GM23338 (cell line): Measurements from ENCODE around the gene ZNF74. TPM values are rescaled to one million over a fixed set of nuclear protein-coding genes. Genes with fewer than 3 reads are reported as not detected.

Experiments
- ATAC-seq: fragments of 200-7000 bp; cut with Tn5 transposase; 3 replicates; pipeline ENCODE4 v1.9.1; 2020
- DNase-seq: peaks from one replicate; pipeline ENCODE4 v3.0.0-alpha.2; 2015; ENCODE audit warnings: low spot score
- H2AFZ ChIP-seq: fragments of 200-600 bp; sonication (generic); 2 replicates; pipeline ENCODE4 v1.8.0; 2016; ENCODE audit warnings: antibody characterized with exemption, mild to moderate bottlenecking, moderate library complexity
- H3F3A ChIP-seq: fragments of 200-600 bp; sonication (generic); replicated peaks from 2 replicates; pipeline ENCODE4 v1.8.0; 2017; ENCODE audit warnings: antibody characterized with exemption, mixed run types, low read depth
- H3K27ac ChIP-seq: fragments of 200-600 bp; sonication (generic); 2 replicates; pipeline ENCODE4 v1.6.1; 2016; ENCODE audit warnings: low read depth
- H3K27me3 ChIP-seq: fragments of 200-600 bp; sonication (generic); 2 replicates; pipeline ENCODE4 v1.8.0; 2016; ENCODE audit warnings: mild to moderate bottlenecking, mixed run types, moderate library complexity; ENCODE audit not compliant: insufficient read depth
- H3K36me3 ChIP-seq: fragments of 200-600 bp; sonication (generic); 2 replicates; pipeline ENCODE4 v1.8.0; 2016; ENCODE audit warnings: mild to moderate bottlenecking; ENCODE audit not compliant: insufficient read depth
- H3K4me1 ChIP-seq: fragments of 200-600 bp; sonication (generic); 2 replicates; pipeline ENCODE4 v1.8.0; 2016; ENCODE audit warnings: mild to moderate bottlenecking, moderate library complexity; ENCODE audit not compliant: insufficient read depth
- H3K4me2 ChIP-seq: fragments of 200-600 bp; sonication (generic); 2 replicates; pipeline ENCODE4 v1.7.1; 2017; ENCODE audit warnings: mixed run types
- H3K4me3 ChIP-seq: fragments of 200-600 bp; sonication (generic); 2 replicates; pipeline ENCODE4 v1.6.1; 2016; ENCODE audit warnings: mixed run types
- H3K79me2 ChIP-seq: fragments of 200-600 bp; sonication (generic); replicated peaks from 2 replicates; pipeline ENCODE4 v1.8.0; 2017; ENCODE audit warnings: mild to moderate bottlenecking; ENCODE audit not compliant: insufficient read depth
- H3K9me2 ChIP-seq: fragments of 200-600 bp; sonication (generic); 2 replicates; pipeline ENCODE4 v1.8.0; 2017; ENCODE audit not compliant: insufficient read depth
- H4K20me1 ChIP-seq: fragments of 200-600 bp; sonication (generic); replicated peaks from 2 replicates; pipeline ENCODE4 v1.8.0; 2017; ENCODE audit warnings: mild to moderate bottlenecking; ENCODE audit not compliant: insufficient read depth
- H3K27ac Mint-ChIP-seq: 2 replicates; pipeline ENCODE4 v1.8.0; 2020; ENCODE audit warnings: inconsistent platforms, mild to moderate bottlenecking, moderate library complexity, mixed read lengths
- H3K27me3 Mint-ChIP-seq: 3 replicates; pipeline ENCODE4 v1.8.0; 2022; ENCODE audit warnings: low read depth, mild to moderate bottlenecking, moderate library complexity, mixed read lengths, inconsistent platforms; ENCODE audit not compliant: insufficient read depth, poor library complexity
- H3K36me3 Mint-ChIP-seq: 3 replicates; pipeline ENCODE4 v1.8.0; 2021; ENCODE audit warnings: low read depth, mild to moderate bottlenecking, inconsistent platforms, moderate library complexity, mixed read lengths
- H3K4me1 Mint-ChIP-seq: 3 replicates; pipeline ENCODE4 v1.8.0; 2020; ENCODE audit warnings: mild to moderate bottlenecking, inconsistent platforms, mixed read lengths
- H3K4me3 Mint-ChIP-seq: 3 replicates; pipeline ENCODE4 v1.8.0; 2021; ENCODE audit warnings: moderate library complexity, mild to moderate bottlenecking, inconsistent platforms, mixed read lengths
- H3K9me3 Mint-ChIP-seq: 3 replicates; pipeline ENCODE4 v1.8.0; 2020; ENCODE audit warnings: moderate library complexity, mild to moderate bottlenecking, inconsistent platforms, mixed read lengths
- CREB1 ChIP-seq: fragments of 250-450 bp; sonication (Bioruptor Pico); IDR thresholded peaks from 2 replicates; pipeline ENCODE4 v1.5.0; 2020; ENCODE audit warnings: low read depth, mild to moderate bottlenecking, moderate library complexity
- CTCF ChIP-seq, 2 experiments: fragments of 200-600 bp in 1 of 2; sonication (generic) in 1 of 2; conservative IDR thresholded peaks; 2 replicates each; pipeline versions ENCODE4 v1.5.1 to v1.6.1; 2016 to 2017; ENCODE audit warnings: antibody characterized with exemption in 2 of 2, low read depth in 2 of 2, mild to moderate bottlenecking in 2 of 2, moderate library complexity in 1 of 2
- ETS1 ChIP-seq: IDR thresholded peaks from 2 replicates; pipeline ENCODE4 v1.6.1; 2016; ENCODE audit warnings: antibody characterized with exemption
- EZH2 ChIP-seq: fragments of 200-600 bp; sonication (generic); IDR thresholded peaks from one replicate; pipeline ENCODE4 v1.8.0; 2017; ENCODE audit warnings: antibody characterized with exemption, mild to moderate bottlenecking, low read depth; ENCODE audit not compliant: unreplicated experiment
- EZH2phosphoT487 ChIP-seq: fragments of 200-600 bp; sonication (generic); IDR thresholded peaks from one replicate; pipeline ENCODE4 v1.8.1; 2018; ENCODE audit warnings: antibody characterized with exemption; ENCODE audit not compliant: unreplicated experiment
- JUNB ChIP-seq: IDR thresholded peaks from one replicate; pipeline ENCODE4 v1.6.1; 2016; ENCODE audit warnings: antibody characterized with exemption; ENCODE audit not compliant: unreplicated experiment
- NANOG ChIP-seq: IDR thresholded peaks from 2 replicates; pipeline ENCODE4 v1.6.1; 2016; ENCODE audit warnings: antibody characterized with exemption, borderline replicate concordance
- POLR2AphosphoS5 ChIP-seq: IDR thresholded peaks from 2 replicates; pipeline ENCODE4 v1.6.1; 2016; ENCODE audit warnings: antibody characterized with exemption, low read depth
- STAT1 ChIP-seq: IDR thresholded peaks from one replicate; pipeline ENCODE4 v1.6.1; 2016; ENCODE audit warnings: antibody characterized with exemption; ENCODE audit not compliant: unreplicated experiment
- ZNF114 ChIP-seq: fragments of 250-450 bp; sonication (Bioruptor Pico); IDR thresholded peaks from 2 replicates; pipeline ENCODE4 v1.5.0; 2020; ENCODE audit warnings: mild to moderate bottlenecking, moderate library complexity
- ZNF331 ChIP-seq: fragments of 250-450 bp; sonication (Bioruptor Pico); IDR thresholded peaks from 2 replicates; pipeline ENCODE4 v1.5.0; 2020; ENCODE audit warnings: low read depth, mild to moderate bottlenecking, moderate library complexity
- polyA plus RNA-seq: library from polyadenylated mRNA; unstranded; fragments of >200 nt; fragmentation: Nextera tagmentation; extraction: Ambion mirVana; gene quantifications from 2 replicates; pipeline ENCODE4 v1.2.1, GENCODE V29; 2016
- total RNA-seq: library from RNA; depleted of rRNA; stranded (reverse); fragments of >200 nt; shearing (Covaris generic); gene quantifications from 2 replicates; pipeline ENCODE4 v1.2.3, GENCODE V29; 2014

The ZNF74 gene
- total and polyA plus RNA-seq, 2 experiments from 2014 or later = 16.1 to 94.0 TPM

GRCh38 chr22:20434773-20435172, 40.8 kb downstream of the ZNF74 start:
- no peaks in the 10 kb centered on the region for H3K36me3 ChIP-seq
- Mint-ChIP-seq H3K27ac (no peak overlapping the region), H3K27me3 (peaks cover 82% of the 10 kb centered on the region), H3K4me3 (peak overlapping the region; percentile 31; the same call in 1 of the 3 replicates), H3K36me3 (peaks cover 3% of the 10 kb centered on the region; the same call in 1 of the 3 replicates), H3K9me3 (no peaks in the 10 kb centered on the region; the same call in 1 of the 3 replicates), H3K4me1 (peaks cover 10% of the 10 kb centered on the region)
- ATAC-seq (no peak), DNase-seq (no peak)
- peaks cover 9% of the 10 kb centered on the region for H3K79me2 ChIP-seq
- no peaks in the 10 kb centered on the region for H3K9me2 ChIP-seq
- no peak overlapping the region for H3K4me3 ChIP-seq
- peaks cover 96% of the 10 kb centered on the region for H3K27me3 ChIP-seq
- H3F3A ChIP-seq = 0 out of 2 replicates have a peak, but pooled peaks cover 13% of the 10 kb centered on the region
- H3K4me1 ChIP-seq = peaks cover 11% of the 10 kb centered on the region; the same call in 1 of the 2 replicates
- no peak overlapping the region for H3K4me2 ChIP-seq
- H4K20me1 ChIP-seq = peaks cover 8% of the 10 kb centered on the region; the same call in 1 of the 2 replicates
- no peak overlapping the region for H3K27ac ChIP-seq
- TF ChIP-seq NANOG (no peak), JUNB (no peak), STAT1 (no peak), ZNF331 (CRISPR knock-in tag) (no peak), ETS1 (no peak), CREB1 (no peak), EZH2phosphoT487 (no peak), POLR2AphosphoS5 (no peak), EZH2 (no peak), CTCF (conservative IDR thresholded peaks at IDR 0.05; ENCODE audit: low read depth in 2 of 2) (no peak)
- no peak overlapping the region for H2AFZ ChIP-seq

- no peak overlapping the region for H3K27ac Mint-ChIP-seq
- H3K27me3 ChIP-seq = peaks cover 89% of the 10 kb centered on the region
- TF ChIP-seq ZNF114 (CRISPR knock-in tag) = no peak
- TF ChIP-seq JUNB = no peak
- no peak for TF ChIP-seq STAT1
- no peak for TF ChIP-seq ZNF331 (CRISPR knock-in tag)
- no peak for TF ChIP-seq EZH2
- no peak for TF ChIP-seq CTCF (conservative IDR thresholded peaks at IDR 0.05; ENCODE audit: low read depth in 2 of 2)
- TF ChIP-seq POLR2AphosphoS5 = no peak
- TF ChIP-seq ETS1 = no peak
- no peak for TF ChIP-seq CREB1
- TF ChIP-seq EZH2phosphoT487 = no peak
These were observed 41.7 kb downstream of the ZNF74 start for GRCh38 chr22:20435436-20436306.

More at GRCh38 chr22:20435436-20436306, 41.7 kb downstream of the ZNF74 start:
- Mint-ChIP-seq H3K36me3 (peaks cover 3% of the 10 kb centered on the region; the same call in 1 of the 3 replicates), H3K4me3 (peak overlapping the region; percentile 54), H3K4me1 (peaks cover 10% of the 10 kb centered on the region), H3K27me3 (peaks cover 73% of the 10 kb centered on the region), H3K9me3 (no peaks in the 10 kb centered on the region; the same call in 1 of the 3 replicates)
- peak overlapping the region; percentile 94 for H3K4me2 ChIP-seq
- no peaks in the 10 kb centered on the region for H3K9me2 ChIP-seq
- 0 out of 2 replicates have a peak, but pooled peaks cover 13% of the 10 kb centered on the region for H3F3A ChIP-seq
- peaks cover 9% of the 10 kb centered on the region for H3K79me2 ChIP-seq
- H3K4me3 ChIP-seq = peak overlapping the region; percentile 87
- H3K4me1 ChIP-seq = peaks cover 7% of the 10 kb centered on the region; the same call in 1 of the 2 replicates
- no peak for DNase-seq
- H3K36me3 ChIP-seq = no peaks in the 10 kb centered on the region
- H2AFZ ChIP-seq = no peak overlapping the region
- ATAC-seq = no peak
- no peak overlapping the region for H3K27ac ChIP-seq
- peaks cover 8% of the 10 kb centered on the region; the same call in 1 of the 2 replicates for H4K20me1 ChIP-seq
